Activated CD8-positive, alpha-beta memory T cell treated with anti-CD3 and anti-CD28 coated beads for 24 hours (primary cell): ENCODE results near the gene ALPK3.

Source experiments
- DNase-seq: peaks from one replicate; pipeline ENCODE4 v3.0.0-alpha.2; 2020

Gene ALPK3

GRCh38 chr15:84898761-84899160 is 81.6 kb downstream of the ALPK3 start:
- DNase-seq: no peak

DNA sequence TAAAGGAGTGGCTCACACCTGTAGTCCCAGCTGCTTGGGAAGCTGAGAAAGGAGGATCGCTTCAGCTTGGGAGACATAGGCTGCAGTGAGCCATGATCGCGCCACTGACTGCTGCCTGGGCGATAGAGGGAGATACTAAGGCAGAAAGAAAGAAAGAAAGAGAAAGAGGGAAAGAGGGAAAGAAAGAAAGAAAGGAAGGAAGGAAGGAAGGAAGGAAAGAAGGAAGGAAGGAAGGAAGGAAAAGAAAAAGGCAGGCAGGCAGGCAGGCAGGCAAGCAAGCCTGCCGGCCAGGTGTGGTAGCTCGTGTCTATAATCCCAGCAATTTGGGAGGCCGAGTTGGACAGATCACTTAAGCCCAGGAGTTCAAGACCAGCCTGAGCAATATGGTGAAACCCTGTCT is 82.6 kb downstream of the ALPK3 start:
- no peak for DNase-seq

- no peak for DNase-seq
These were observed 84.4 kb downstream of the ALPK3 start for GRCh38 chr15:84901540-84901939.

GRCh38 chr15:84903751-84904150 is 86.6 kb downstream of the ALPK3 start:
- no peak for DNase-seq

- no peak for DNase-seq
These were observed 87.3 kb downstream of the ALPK3 start for GRCh38 chr15:84904419-84904818.

DNA sequence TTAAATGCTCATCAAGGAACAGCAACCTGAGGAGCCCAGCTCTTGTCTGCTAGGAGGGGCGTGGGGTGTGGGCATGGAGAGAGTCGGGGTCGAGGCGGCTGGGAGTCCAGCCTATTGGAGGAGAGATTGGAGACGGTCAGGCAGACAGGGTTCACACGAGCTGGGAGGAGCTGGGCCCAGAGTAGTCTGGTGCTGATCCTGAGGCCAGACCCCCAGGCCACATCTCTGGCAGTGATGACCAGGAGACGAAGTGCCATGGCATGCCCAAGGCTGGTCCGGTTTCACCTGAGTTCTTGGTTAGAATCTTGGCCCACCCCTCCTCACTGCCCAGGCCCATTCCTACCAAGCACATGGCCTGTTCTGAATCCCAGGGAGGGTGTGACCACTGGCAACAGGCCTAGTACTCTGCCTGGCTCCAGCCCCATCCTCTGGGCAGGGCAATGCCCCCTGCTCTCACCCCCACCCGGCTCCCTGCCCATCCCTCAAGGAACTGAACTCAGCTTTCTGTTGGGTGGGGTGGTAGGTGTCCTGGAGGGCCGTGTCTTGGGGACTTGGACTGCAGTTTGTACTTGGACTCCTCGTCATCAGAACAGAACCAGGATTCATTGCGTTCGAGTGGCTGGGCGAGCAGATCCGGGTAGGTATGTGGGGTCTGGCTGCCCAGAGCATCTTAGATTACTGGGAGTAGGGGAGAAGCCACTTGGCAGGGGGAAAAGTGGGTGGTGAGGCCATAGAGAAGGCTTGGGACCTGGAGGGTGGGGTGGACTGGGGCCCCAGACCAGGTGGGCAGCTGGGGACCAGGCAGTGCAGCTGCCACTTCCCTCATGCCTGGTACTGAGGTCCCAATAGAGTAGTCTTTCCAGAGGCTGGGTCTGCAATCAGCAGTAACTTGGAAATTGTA is 88.1 kb downstream of the ALPK3 start:
- no peak for DNase-seq

- DNase-seq: no peak
These were observed 90.6 kb downstream of the ALPK3 start for GRCh38 chr15:84907731-84908130.

- DNase-seq: no peak
These were observed 91.4 kb downstream of the ALPK3 start for GRCh38 chr15:84908564-84908963.

DNA sequence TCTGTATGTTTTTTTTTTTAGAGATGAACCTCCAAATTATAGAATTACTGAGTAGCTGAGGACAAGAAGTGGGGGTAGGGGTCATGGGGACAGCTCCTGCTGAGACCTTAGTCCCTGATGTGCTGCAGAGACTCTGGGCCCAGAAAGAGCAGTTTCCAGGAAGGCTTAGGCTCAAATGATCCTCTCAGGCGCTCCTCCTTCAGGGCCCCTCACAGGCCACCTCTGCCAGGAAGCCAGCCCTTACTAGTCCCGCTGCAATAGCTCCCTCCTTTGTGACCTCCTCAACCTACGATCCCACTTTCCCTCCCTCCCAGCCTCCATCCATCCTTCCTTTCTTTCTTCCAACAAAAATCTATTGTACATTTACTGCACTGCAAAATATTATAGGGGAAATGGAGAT is 91.9 kb downstream of the ALPK3 start:
- no peak for DNase-seq

GRCh38 chr15:84909782-84910181 is 92.6 kb downstream of the ALPK3 start:
- no peak for DNase-seq

DNA sequence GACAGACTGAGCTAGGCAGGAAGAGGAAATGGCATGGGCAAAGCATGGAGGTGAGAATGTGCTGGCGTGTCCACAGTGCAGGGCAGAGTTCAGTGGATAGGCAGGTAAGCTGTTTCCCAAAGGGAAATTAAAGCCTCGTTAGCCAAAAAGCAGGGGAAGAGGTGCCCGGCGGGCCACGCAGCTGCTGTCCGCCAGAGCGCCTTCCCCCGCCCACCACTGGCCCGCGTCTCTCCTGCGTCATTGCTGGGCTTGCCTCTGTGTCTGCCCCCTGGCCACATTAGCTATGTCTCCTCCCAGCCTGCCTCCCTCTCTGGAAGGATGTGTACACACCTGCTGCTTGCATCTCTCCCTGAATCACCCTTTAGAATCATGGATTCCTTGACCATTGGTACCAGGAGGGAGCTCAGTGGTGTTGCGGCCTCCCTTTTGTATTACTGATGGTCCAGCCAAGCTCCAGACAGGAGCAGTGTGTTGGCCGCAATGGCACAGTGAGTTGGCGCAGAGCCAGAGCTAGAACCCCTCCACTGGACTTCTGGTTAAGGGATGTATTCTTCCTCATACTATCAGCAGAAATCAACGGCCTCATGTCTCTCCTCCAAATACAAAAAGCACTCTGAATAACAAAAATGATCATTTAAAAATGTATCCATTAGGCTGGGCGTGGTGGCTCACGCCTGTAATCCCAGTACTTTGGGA is 93.9 kb downstream of the ALPK3 start:
- DNase-seq: no peak

DNA sequence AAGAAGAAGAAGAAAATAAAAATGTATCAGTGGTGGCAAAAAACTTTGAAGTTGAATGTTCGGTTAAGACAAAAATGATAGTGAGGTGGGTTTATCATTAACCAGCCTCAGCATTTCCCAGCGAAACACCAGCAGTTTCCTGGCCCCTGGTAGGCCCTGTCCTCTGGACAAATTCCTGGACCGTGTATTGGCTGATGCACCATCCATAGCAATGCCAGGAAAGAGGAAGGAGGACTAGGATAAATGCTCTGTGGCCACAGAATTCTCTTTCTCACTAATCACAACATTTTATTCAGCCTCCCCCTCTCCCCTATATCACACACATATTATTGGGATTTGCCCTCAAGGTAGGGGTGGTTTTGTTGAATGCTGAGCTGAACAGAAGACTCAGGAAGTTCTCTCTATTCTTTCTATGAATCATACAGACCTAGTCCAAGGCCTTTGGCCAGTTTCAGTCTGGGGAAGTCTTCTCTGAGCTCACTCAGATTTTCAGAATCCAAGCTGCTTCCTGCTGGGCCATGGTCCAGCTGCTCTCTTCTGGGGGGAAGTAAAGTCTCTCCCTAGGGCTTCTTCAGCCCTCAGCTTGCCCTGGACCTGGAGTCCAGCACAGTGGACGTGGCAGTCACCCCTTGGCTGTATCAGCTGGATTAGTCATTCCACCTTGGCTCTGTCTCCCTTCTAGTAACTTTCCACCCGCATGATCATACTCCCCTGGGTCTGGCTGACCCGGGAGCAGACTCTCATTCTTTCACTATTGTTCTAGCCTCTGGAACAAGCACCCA is 94.9 kb downstream of the ALPK3 start:
- no peak for DNase-seq

- no peak for DNase-seq
These were observed 96.2 kb downstream of the ALPK3 start for GRCh38 chr15:84913360-84913723.

DNA sequence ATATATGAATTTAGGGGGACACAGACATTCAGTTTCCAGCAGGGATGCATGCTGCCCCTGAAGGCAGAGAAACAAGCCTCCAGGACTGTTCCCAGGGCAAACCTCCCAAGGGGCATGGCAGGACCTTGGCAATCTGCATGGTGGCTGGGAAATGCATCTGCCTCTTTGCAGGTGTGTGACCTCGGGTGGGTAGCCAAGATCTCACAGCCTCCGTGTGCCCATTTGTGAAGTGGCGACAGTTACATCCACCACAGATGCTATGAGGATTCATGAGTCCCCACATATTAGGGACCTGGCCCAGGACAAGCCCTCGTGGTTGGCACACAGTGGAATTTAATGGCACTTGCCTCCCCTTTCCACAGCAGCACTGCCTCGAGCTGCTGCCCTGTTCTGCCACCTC is 97.2 kb downstream of the ALPK3 start:
- DNase-seq: no peak

DNA sequence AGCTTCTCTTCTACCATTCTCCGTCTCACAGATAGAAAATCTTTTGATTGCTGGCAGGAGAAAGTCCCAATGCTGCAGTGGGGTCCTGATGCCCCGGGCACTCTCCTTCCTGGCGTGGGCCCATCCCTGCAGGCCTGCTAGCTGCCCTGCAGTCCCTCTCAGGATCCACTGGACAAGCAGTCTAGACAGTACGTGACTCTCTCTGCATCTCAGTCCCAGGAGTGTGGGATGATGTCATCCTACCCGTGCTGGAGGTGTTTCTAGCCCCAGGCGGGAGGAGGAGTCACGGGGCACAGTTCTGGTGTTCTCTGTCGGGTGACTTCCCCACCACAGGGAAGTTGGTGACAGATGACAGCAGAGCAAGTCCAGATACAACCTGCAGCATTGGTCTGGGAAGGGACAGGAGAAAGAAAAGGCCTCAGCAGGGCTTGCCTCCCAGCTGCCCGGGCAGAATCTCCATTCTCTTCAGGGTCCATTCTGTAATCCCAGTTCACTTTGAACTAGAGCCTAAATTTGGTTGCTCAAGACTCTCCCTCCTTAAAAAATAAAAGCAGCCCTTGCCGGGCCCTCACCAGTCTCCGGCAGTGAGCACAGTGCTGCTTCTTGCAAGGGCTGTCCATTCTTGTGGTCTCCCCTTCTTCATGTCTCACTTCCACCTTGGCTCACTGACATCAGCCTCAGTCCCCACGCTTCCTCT is 97.9 kb downstream of the ALPK3 start:
- peak; percentile 63 for DNase-seq

- DNase-seq: no peak
These were observed 98.4 kb downstream of the ALPK3 start for GRCh38 chr15:84915606-84915958.

DNA sequence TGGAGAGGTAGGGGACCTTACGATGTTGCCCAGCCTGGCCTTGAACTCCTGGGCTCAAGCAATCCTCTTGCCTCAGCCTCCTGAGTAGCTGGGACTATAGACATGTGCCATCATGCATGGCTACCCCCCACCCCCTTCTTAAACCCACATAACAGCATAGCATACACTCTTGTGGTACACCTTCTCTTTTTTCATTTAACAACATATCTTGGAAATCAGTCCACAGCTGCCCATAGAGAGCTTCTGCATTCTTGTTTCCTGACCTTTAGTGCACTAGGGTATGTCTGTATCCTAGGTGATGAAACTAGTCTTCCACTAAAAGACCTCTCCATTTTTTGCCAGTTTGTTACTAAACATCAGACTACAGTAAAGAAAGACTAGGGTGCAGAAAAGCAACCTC is 100.3 kb downstream of the ALPK3 start:
- no peak for DNase-seq

DNA sequence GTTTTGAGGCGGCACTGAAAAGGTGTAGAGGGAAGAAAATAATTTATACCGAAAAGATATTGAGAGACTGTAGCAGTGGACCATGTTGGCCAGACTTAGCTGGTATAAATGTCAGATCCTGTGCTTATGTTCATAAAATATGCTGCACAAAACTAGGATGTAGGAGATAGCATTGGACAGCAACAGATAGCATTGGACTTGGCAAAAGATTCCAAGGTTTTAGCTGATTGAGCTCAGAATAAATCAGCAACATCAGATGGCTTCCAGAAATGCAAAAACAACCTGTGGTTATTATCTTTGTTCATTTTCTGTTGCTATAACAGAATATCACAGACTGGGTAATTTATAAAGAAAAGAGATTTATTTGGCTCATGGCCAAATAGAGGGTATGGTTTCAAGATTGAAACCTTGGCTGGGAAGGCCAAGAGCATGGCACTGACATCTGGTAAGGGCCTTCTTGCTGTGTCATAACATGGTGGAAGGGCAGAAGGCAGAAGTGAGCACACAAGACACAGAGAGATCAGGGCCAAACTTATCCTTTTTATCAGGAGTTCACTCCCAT is 102.0 kb downstream of the ALPK3 start:
- DNase-seq: no peak

- no peak for DNase-seq
These were observed 104.0 kb downstream of the ALPK3 start for GRCh38 chr15:84921121-84921520.

- DNase-seq: no peak
These were observed 105.4 kb downstream of the ALPK3 start for GRCh38 chr15:84922530-84922929.
